Measurements from ENCODE around the gene COA1. TPM values are rescaled to one million over a fixed set of nuclear protein-coding genes. Genes with fewer than 3 reads are reported as not detected.

COA1 gene
- total RNA-seq, 4 donors from 2014 or later: 20.5 to 59.1 (median 42.3) TPM

DNA sequence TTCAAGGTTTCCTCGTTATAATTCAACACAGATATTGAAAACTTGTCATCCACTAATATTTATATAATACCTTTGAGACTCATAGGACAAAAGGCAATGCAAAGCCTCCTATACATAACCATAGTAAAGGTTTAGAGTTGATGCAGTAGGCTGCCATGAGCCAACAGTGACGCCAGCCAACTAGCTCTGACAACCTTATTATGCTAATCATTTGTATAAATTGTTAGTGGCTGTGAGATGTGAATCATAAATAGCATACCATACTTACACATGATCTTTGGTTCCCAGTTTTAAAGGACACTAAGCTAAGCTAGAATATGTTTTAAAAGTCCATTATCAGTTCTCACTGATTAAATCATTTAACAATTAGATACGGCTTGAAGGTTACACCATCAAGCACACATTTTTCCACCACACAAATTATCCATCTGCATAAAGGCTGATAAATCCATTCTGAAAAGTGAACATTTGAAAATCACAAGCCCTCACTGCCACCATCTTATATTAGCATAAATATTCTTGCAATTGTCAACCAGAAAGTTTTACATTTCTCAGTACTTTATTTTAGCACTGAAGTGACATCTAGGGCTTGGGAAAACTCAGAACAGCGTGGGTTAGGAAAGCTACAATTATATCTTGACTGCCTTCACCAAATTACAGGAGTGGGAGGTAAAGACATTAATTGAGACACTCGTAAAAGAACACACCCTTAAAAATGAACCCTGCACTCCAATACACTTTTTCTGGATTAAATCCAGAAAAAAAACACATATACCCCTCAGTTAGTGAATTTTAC is 30.7 kb downstream of the COA1 start:
- no peak overlapping the region for H3K27ac ChIP-seq
- no peak overlapping the region for H3K4me3 ChIP-seq
- no peaks in the 10 kb centered on the region for H3K36me3 ChIP-seq
- intact Hi-C loops (cut with DNase I): loop anchor here (5.0 kb wide), 1 partner anchor 116 kb away; the partner anchor contains the start of gene STK17A
- peaks cover 0 to 10% (median 3%) of the 10 kb centered on the region in 3 donors for H3K4me1 ChIP-seq
- no peaks in the 10 kb centered on the region for H3K27me3 ChIP-seq
- no peak for DNase-seq
- WGBS, 2 donors: 60 to 67% methylated on average over 5 of the region's 5 CpGs
- TF ChIP-seq, protein P1, sequence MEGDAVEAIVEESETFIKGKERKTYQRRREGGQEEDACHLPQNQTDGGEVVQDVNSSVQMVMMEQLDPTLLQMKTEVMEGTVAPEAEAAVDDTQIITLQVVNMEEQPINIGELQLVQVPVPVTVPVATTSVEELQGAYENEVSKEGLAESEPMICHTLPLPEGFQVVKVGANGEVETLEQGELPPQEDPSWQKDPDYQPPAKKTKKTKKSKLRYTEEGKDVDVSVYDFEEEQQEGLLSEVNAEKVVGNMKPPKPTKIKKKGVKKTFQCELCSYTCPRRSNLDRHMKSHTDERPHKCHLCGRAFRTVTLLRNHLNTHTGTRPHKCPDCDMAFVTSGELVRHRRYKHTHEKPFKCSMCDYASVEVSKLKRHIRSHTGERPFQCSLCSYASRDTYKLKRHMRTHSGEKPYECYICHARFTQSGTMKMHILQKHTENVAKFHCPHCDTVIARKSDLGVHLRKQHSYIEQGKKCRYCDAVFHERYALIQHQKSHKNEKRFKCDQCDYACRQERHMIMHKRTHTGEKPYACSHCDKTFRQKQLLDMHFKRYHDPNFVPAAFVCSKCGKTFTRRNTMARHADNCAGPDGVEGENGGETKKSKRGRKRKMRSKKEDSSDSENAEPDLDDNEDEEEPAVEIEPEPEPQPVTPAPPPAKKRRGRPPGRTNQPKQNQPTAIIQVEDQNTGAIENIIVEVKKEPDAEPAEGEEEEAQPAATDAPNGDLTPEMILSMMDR (IDR thresholded peaks at IDR 0.05): no peak
- no peak for TF ChIP-seq POLR2A (IDR thresholded peaks at IDR 0.05)
- H3K9me3 ChIP-seq: no peaks in the 10 kb centered on the region

DNA sequence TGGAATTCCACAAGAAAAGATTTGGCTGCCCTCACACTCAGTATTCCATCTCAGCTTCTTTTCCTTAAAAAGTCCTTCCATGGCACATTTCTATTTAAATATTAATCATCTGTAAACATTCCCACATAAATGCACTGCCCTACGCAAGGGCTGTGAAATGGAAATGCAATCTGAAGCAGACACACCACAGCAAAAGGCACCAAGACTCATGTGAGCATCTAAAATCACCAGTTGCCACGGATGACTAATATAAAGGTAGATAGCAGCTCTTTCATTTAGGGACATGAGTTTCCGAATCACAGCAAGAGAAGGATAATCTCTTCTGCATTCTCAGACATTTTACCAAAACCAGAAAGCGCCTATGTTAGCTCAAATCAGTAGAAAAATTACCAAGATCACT is 31.6 kb downstream of the COA1 start:
- no peaks in the 10 kb centered on the region for H3K36me3 ChIP-seq
- H3K27ac ChIP-seq: no peak overlapping the region
- H3K9me3 ChIP-seq: no peaks in the 10 kb centered on the region
- WGBS, 2 donors: 76 to 82% methylated on average over 4 of the region's 4 CpGs
- H3K4me1 ChIP-seq: peaks cover 0 to 10% (median 3%) of the 10 kb centered on the region in 3 donors
- no peaks in the 10 kb centered on the region for H3K27me3 ChIP-seq
- intact Hi-C loops (cut with DNase I): loop anchor here (5.0 kb wide), 1 partner anchor 115 kb away; the partner anchor contains the start of gene STK17A
- no peak overlapping the region for H3K4me3 ChIP-seq
- DNase-seq: no peak
- TF ChIP-seq, protein P1 (IDR thresholded peaks at IDR 0.05): no peak
- no peak for TF ChIP-seq POLR2A (IDR thresholded peaks at IDR 0.05)

DNA sequence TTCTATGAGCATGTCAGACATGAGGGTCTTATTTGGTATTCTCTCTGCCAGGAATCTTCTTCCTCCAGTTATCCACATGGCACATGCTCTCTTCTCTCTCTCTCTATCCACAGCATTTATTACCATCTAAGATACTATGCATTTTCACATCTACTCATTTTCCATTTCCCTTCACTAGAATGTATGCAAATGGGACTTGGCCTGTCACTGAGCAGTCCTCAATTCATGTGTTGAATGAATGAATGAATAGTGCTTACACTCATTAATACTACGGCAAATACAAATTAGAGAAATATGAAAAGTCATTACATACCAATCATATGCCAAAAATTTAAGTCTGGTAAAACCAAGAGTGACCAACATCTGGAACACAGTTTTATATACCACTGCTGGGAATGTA is 34.0 kb downstream of the COA1 start:
- H3K36me3 ChIP-seq: no peaks in the 10 kb centered on the region
- intact Hi-C loops (cut with DNase I): loop anchor here (5.0 kb wide), 1 partner anchor 113 kb away; the partner anchor contains the start of gene STK17A
- peaks cover 0 to 10% (median 3%) of the 10 kb centered on the region in 3 donors for H3K4me1 ChIP-seq
- TF ChIP-seq, protein P1 (IDR thresholded peaks at IDR 0.05): no peak
- no peak for TF ChIP-seq POLR2A (IDR thresholded peaks at IDR 0.05)
- DNase-seq: no peak
- H3K27ac ChIP-seq: no peak overlapping the region
- no peaks in the 10 kb centered on the region for H3K9me3 ChIP-seq
- 95 to 100% methylated on average over 1 of the region's 1 CpG for WGBS, 2 donors
- H3K4me3 ChIP-seq: no peak overlapping the region
- H3K27me3 ChIP-seq: no peaks in the 10 kb centered on the region

DNA sequence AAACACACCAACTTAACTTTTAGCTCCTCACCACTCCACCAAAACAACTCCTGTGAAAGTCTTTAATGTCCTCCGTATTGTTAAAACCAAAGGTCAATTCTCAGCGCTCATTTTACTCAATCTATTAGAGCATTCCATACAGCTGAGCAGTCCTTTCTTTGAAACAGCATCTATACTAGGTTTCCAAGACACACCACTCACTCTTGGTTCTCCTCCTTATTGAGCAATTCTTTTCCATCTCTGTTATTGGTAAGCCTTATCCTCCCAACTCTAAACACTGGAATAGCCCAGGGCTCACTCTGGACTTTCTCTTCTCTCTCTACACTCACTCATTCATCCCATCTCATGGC is 34.9 kb downstream of the COA1 start:
- intact Hi-C loops (cut with DNase I): no loop called here
- TF ChIP-seq POLR2A (IDR thresholded peaks at IDR 0.05): no peak
- TF ChIP-seq, protein P1 (IDR thresholded peaks at IDR 0.05): no peak
- H3K9me3 ChIP-seq: no peaks in the 10 kb centered on the region
- no peak for DNase-seq
- no peak overlapping the region for H3K27ac ChIP-seq
- H3K36me3 ChIP-seq: no peaks in the 10 kb centered on the region
- WGBS, 2 donors: 89 to 91% methylated on average over 2 of the region's 2 CpGs
- peaks cover 0 to under 1% (median 0%) of the 10 kb centered on the region in 3 donors for H3K4me1 ChIP-seq
- no peak overlapping the region for H3K4me3 ChIP-seq
- no peaks in the 10 kb centered on the region for H3K27me3 ChIP-seq

DNA sequence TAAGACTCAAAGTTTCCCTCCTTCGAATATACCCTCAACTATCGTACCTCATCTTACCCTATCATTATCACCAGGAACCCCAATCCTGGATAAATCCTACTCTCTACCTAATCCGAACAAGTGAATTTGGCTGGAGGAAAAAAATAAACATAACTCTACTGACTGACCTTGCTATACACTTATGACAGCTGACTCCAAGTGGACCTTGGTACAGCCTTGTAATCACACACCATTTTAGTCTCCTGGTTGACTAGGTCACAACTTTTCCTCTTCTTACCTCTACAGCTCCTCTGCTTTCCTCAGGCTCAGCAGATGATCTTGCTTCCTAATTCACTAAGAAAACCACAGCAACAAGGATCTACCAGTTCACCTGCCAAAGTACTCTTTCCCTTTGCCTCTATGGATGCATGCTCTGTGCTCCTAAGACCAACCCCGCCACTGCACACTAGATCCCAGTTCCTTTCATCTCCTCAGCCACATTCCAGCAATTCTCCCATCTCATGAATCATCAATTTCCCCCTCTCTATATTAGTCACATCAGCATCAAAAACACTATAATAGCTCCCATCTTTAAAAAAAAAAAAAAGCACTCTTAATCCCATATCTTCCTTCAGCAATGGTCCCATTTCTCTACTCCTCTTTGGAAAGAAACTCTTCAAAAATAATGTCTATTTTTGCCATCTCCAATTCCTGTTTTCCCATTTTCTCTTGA is 35.5 kb downstream of the COA1 start:
- WGBS, 2 donors: 90 to 97% methylated on average over 4 of the region's 4 CpGs
- DNase-seq: no peak

More for the DNA sequence above, 35.5 kb downstream of the COA1 start:
- Histone ChIP-seq H3K4me1 (no peaks in the 10 kb centered on the region), H3K4me3 (no peak overlapping the region), H3K27me3 (no peaks in the 10 kb centered on the region), H3K9me3 (no peaks in the 10 kb centered on the region), H3K27ac (no peak overlapping the region), H3K36me3 (no peaks in the 10 kb centered on the region)
- TF ChIP-seq, protein P1 (IDR thresholded peaks at IDR 0.05): no peak
- TF ChIP-seq POLR2A (IDR thresholded peaks at IDR 0.05): no peak
- intact Hi-C loops (cut with DNase I): no loop called here

All from esophagus squamous epithelium (tissue), 5 donors.